ENCODE data around the gene PORCN. TPM values are rescaled to one million over a fixed set of nuclear protein-coding genes. Genes with fewer than 3 reads are reported as not detected.
"Not testable (repeated sequence)": the region's sequence is repeated elsewhere in the genome, so short reads cannot be mapped to it uniquely, and the experiment has no call there.

PORCN gene
- total RNA-seq, 2 experiments from 2014 or later, result 23.9 to 24.1 TPM

- H3K4me1 Mint-ChIP-seq, result peaks cover 32% of the 10 kb centered on the region
- DNase-seq (no peak), ATAC-seq (ENCODE audit: low read depth) (no peak)
- peak overlapping the region; percentile 84 for H3K4me3 Mint-ChIP-seq
- POLR2A ChIA-PET, result interaction anchor here (1.2 to 3.6 kb wide), 3 partner anchors 12 to 54 kb away, joined by 4 to 20 read pairs (median 5); partner anchors contain the start of genes PORCN, RBM3 and TBC1D25
- H3K9me3 Mint-ChIP-seq, result no peaks in the 10 kb centered on the region
- H3K36me3 Mint-ChIP-seq, result peaks cover 20% of the 10 kb centered on the region
- peak overlapping the region; percentile 98 for H3K27ac Mint-ChIP-seq
- H3K27me3 Mint-ChIP-seq, result no peaks in the 10 kb centered on the region
Measured at GRCh38 chrX:48520455-48520854, 11.7 kb downstream of the PORCN start.

- peak overlapping the region; percentile 84 for H3K4me3 Mint-ChIP-seq
- ATAC-seq (ENCODE audit: low read depth), result peak; percentile 10
- peaks cover 20% of the 10 kb centered on the region for H3K36me3 Mint-ChIP-seq
- H3K27me3 Mint-ChIP-seq, result no peaks in the 10 kb centered on the region
- no peaks in the 10 kb centered on the region for H3K9me3 Mint-ChIP-seq
- DNase-seq, result no peak
- POLR2A ChIA-PET, result interaction anchor here (1.2 to 3.6 kb wide), 5 partner anchors 13 to 53 kb away, joined by 3 to 20 read pairs (median 9); partner anchors contain the start of genes PORCN, RBM3 and TBC1D25
- peak overlapping the region; percentile 98 for H3K27ac Mint-ChIP-seq
- peaks cover 32% of the 10 kb centered on the region for H3K4me1 Mint-ChIP-seq
Measured at GRCh38 chrX:48520976-48521352, 12.2 kb downstream of the PORCN start.

- Mint-ChIP-seq H3K9me3 (no peaks in the 10 kb centered on the region), H3K36me3 (peaks cover 18% of the 10 kb centered on the region), H3K27ac (peak within 1 kb of the TSS; percentile 98), H3K4me3 (peak within 1 kb of the TSS; percentile 92), H3K4me1 (peaks cover 30% of the 10 kb centered on the region), H3K27me3 (no peaks in the 10 kb centered on the region)
- POLR2A ChIA-PET, result interaction anchor here (0.6 to 3.6 kb wide), 8 partner anchors 13 to 53 kb away, joined by 3 to 20 read pairs (median 4); partner anchors contain the start of genes PORCN, RBM3 and TBC1D25
- ATAC-seq (ENCODE audit: low read depth), result peak; percentile 92
- DNase-seq, result peak; percentile 92
Measured at GRCh38 chrX:48521353-48522243, 12.8 kb downstream of the PORCN start, which contains the start of gene EBP. EBP (plus strand) TSS chrX:48521808; CDS start chrX:48523772, 1,964 bp downstream.

GRCh38 chrX:48522291-48522690 lies 13.5 kb downstream of the PORCN start:
- Mint-ChIP-seq H3K36me3 (peaks cover 19% of the 10 kb centered on the region), H3K27ac (peak overlapping the region; percentile 98), H3K9me3 (no peaks in the 10 kb centered on the region), H3K4me3 (peak overlapping the region; percentile 92), H3K4me1 (peaks cover 25% of the 10 kb centered on the region), H3K27me3 (no peaks in the 10 kb centered on the region)
- ATAC-seq (ENCODE audit: low read depth) (no peak), DNase-seq (no peak)
- POLR2A ChIA-PET, result interaction anchor here (0.6 to 3.6 kb wide), 5 partner anchors 17 to 52 kb away, joined by 3 to 20 read pairs (median 9); partner anchors contain the start of genes RBM3 and TBC1D25

GRCh38 chrX:48523682-48524081 lies 14.9 kb downstream of the PORCN start:
- Mint-ChIP-seq H3K9me3 (no peaks in the 10 kb centered on the region), H3K36me3 (peaks cover 23% of the 10 kb centered on the region), H3K4me1 (peaks cover 30% of the 10 kb centered on the region), H3K4me3 (peak overlapping the region; percentile 92), H3K27me3 (no peaks in the 10 kb centered on the region), H3K27ac (peak overlapping the region; percentile 76)
- DNase-seq (no peak), ATAC-seq (ENCODE audit: low read depth) (no peak)
- POLR2A ChIA-PET, result no interaction called here

GRCh38 chrX:48525853-48526252 lies 17.1 kb downstream of the PORCN start:
- POLR2A ChIA-PET, result interaction anchor here (1.4 to 1.5 kb wide), 2 partner anchors 51 to 58 kb away, joined by 3 to 4 read pairs; no protein-coding TSS in a partner anchor
- peak overlapping the region; percentile 54 for H3K4me3 Mint-ChIP-seq

GRCh38 chrX:48530736-48531135 lies 21.9 kb downstream of the PORCN start:
- ATAC-seq (ENCODE audit: low read depth) (no peak), DNase-seq (no peak)
- no peak overlapping the region for H3K27ac Mint-ChIP-seq
- no peaks in the 10 kb centered on the region for H3K27me3 Mint-ChIP-seq
- H3K4me3 Mint-ChIP-seq, result no peak overlapping the region
- peaks cover 25% of the 10 kb centered on the region for H3K36me3 Mint-ChIP-seq
- POLR2A ChIA-PET, result interaction anchor here (4.7 kb wide), 1 partner anchor 8 kb away, joined by 21 read pairs; the partner anchor contains the start of gene TBC1D25
- H3K9me3 Mint-ChIP-seq, result no peaks in the 10 kb centered on the region
- peaks cover 22% of the 10 kb centered on the region for H3K4me1 Mint-ChIP-seq

More at GRCh38 chrX:48525853-48526252, 17.1 kb downstream of the PORCN start:
- peaks cover 22% of the 10 kb centered on the region for H3K36me3 Mint-ChIP-seq
- not testable (repeated sequence) for H3K27me3 Mint-ChIP-seq; ATAC-seq (ENCODE audit: low read depth); DNase-seq; H3K27ac Mint-ChIP-seq; H3K9me3 Mint-ChIP-seq
- peaks cover 15% of the 10 kb centered on the region for H3K4me1 Mint-ChIP-seq

GRCh38 chrX:48531358-48531959 lies 22.7 kb downstream of the PORCN start:
- ATAC-seq (ENCODE audit: low read depth), result peak; percentile 58
- Mint-ChIP-seq H3K27ac (peak overlapping the region; percentile 74), H3K9me3 (no peaks in the 10 kb centered on the region), H3K4me3 (peak overlapping the region; percentile 19), H3K4me1 (peaks cover 22% of the 10 kb centered on the region), H3K27me3 (no peaks in the 10 kb centered on the region), H3K36me3 (peaks cover 24% of the 10 kb centered on the region)
- POLR2A ChIA-PET, result interaction anchor here (4.7 kb wide), 1 partner anchor 8 kb away, joined by 21 read pairs; the partner anchor contains the start of gene TBC1D25
- no peak for DNase-seq

- DNase-seq (no peak), ATAC-seq (ENCODE audit: low read depth) (no peak)
- Mint-ChIP-seq H3K36me3 (peaks cover 22% of the 10 kb centered on the region), H3K27me3 (no peaks in the 10 kb centered on the region), H3K27ac (peak overlapping the region; percentile 74), H3K4me3 (no peak overlapping the region), H3K4me1 (peaks cover 19% of the 10 kb centered on the region), H3K9me3 (no peaks in the 10 kb centered on the region)
- POLR2A ChIA-PET, result interaction anchor here (4.7 kb wide), 1 partner anchor 7 kb away, joined by 21 read pairs; the partner anchor contains the start of gene TBC1D25
Measured at GRCh38 chrX:48532161-48532560, 23.4 kb downstream of the PORCN start.

- Mint-ChIP-seq H3K27me3 (no peaks in the 10 kb centered on the region), H3K9me3 (no peaks in the 10 kb centered on the region), H3K4me1 (peaks cover 19% of the 10 kb centered on the region), H3K27ac (peak overlapping the region; percentile 10), H3K36me3 (peaks cover 22% of the 10 kb centered on the region), H3K4me3 (no peak overlapping the region)
- no peak for DNase-seq
- POLR2A ChIA-PET, result no interaction called here
- ATAC-seq (ENCODE audit: low read depth), result no peak
Measured at GRCh38 chrX:48533165-48533564, 24.4 kb downstream of the PORCN start.

GRCh38 chrX:48538641-48539344 lies 30.0 kb downstream of the PORCN start:
- Mint-ChIP-seq H3K36me3 (peaks cover 6% of the 10 kb centered on the region), H3K4me3 (peak overlapping the region; percentile 93), H3K4me1 (peaks cover 22% of the 10 kb centered on the region), H3K27ac (peak overlapping the region; percentile 98), H3K9me3 (no peaks in the 10 kb centered on the region), H3K27me3 (no peaks in the 10 kb centered on the region)
- POLR2A ChIA-PET, result interaction anchor here (0.5 to 3.8 kb wide), 8 partner anchors 9 to 199 kb away, joined by 3 to 26 read pairs (median 4); partner anchors contain the start of genes EBP and RBM3
- DNase-seq (no peak), ATAC-seq (ENCODE audit: low read depth) (no peak)

- H3K27ac Mint-ChIP-seq, result peak within 1 kb of the TSS; percentile 98
- peaks cover 17% of the 10 kb centered on the region for H3K4me1 Mint-ChIP-seq
- DNase-seq (peak; percentile 92), ATAC-seq (ENCODE audit: low read depth) (peak; percentile 82)
- H3K27me3 Mint-ChIP-seq, result no peaks in the 10 kb centered on the region
- H3K9me3 Mint-ChIP-seq, result no peaks in the 10 kb centered on the region
- peaks cover 4% of the 10 kb centered on the region for H3K36me3 Mint-ChIP-seq
- POLR2A ChIA-PET, result interaction anchor here (0.9 to 3.8 kb wide), 10 partner anchors 10 to 358 kb away, joined by 3 to 26 read pairs (median 4); partner anchors contain the start of genes EBP, PQBP1, RBM3 and TIMM17B
- H3K4me3 Mint-ChIP-seq, result peak within 1 kb of the TSS; percentile 93
Measured at GRCh38 chrX:48539345-48540027, 30.7 kb downstream of the PORCN start, which contains the start of gene TBC1D25. TBC1D25 (plus strand) TSS chrX:48539714; CDS start chrX:48539798, 84 bp downstream.

All from activated naive CD8-positive, alpha-beta T cell treated with anti-CD3 and anti-CD28 coated beads, Interleukin-2, amount 10 ng/mL, durations not matched to agents 7 days and 5 days (primary cell).